WTC11 (cell line): Measurements from ENCODE around the gene PRMT9.

Source experiments
- ATF2 ChIP-seq: sonication (generic); formaldehyde crosslinking; IDR thresholded peaks from 2 replicates; pipeline ENCODE4 v1.8.1; 2022; ENCODE audit warnings: low read depth, missing genetic modification reagents, borderline replicate concordance
- CTCF ChIP-seq: fragments of 200-600 bp; IDR thresholded peaks from 2 replicates; pipeline ENCODE4 v1.8.0; 2022; ENCODE audit warnings: antibody characterized with exemption
- ELF4 ChIP-seq: sonication (generic); formaldehyde crosslinking; IDR thresholded peaks from 2 replicates; pipeline ENCODE4 v1.8.1; 2022; ENCODE audit warnings: low read depth, mild to moderate bottlenecking, moderate library complexity, missing genetic modification reagents
- ESRRA ChIP-seq: sonication (generic); formaldehyde crosslinking; IDR thresholded peaks from 2 replicates; pipeline ENCODE4 v1.8.1; 2022; ENCODE audit warnings: mild to moderate bottlenecking, missing genetic modification reagents, borderline replicate concordance
- HMGXB4 ChIP-seq: sonication (generic); formaldehyde crosslinking; IDR thresholded peaks from 2 replicates; pipeline ENCODE4 v1.8.1; 2023; ENCODE audit warnings: mild to moderate bottlenecking, moderate library complexity, missing genetic modification reagents
- MAX ChIP-seq: sonication (generic); formaldehyde crosslinking; IDR thresholded peaks from 2 replicates; pipeline ENCODE4 v1.8.0; 2022; ENCODE audit warnings: mild to moderate bottlenecking, missing genetic modification reagents
- NFE2L1 ChIP-seq: sonication (generic); formaldehyde crosslinking; IDR thresholded peaks from 2 replicates; pipeline ENCODE4 v1.8.1; 2023; ENCODE audit warnings: missing genetic modification reagents
- NFYB ChIP-seq: sonication (generic); formaldehyde crosslinking; conservative IDR thresholded peaks from 2 replicates; pipeline ENCODE4 v1.8.0; 2022; ENCODE audit warnings: low read depth, missing genetic modification reagents
- RORB ChIP-seq: fragments of 250-450 bp; sonication (Bioruptor Pico); IDR thresholded peaks from 2 replicates; pipeline ENCODE4 v1.9.0; 2021; ENCODE audit warnings: mild to moderate bottlenecking
- ZNF317 ChIP-seq: sonication (generic); formaldehyde crosslinking; IDR thresholded peaks from 2 replicates; pipeline ENCODE4 v1.8.1; 2023; ENCODE audit warnings: low read depth, mild to moderate bottlenecking, moderate library complexity, missing genetic modification reagents, borderline replicate concordance
- TF ChIP-seq, protein P1 (sequence below): sonication (generic); formaldehyde crosslinking; IDR thresholded peaks from 2 replicates; pipeline ENCODE4 v1.8.0; 2023; ENCODE audit warnings: missing genetic modification reagents, mild to moderate bottlenecking, borderline replicate concordance
- TF ChIP-seq, protein P2 (sequence below): sonication (generic); formaldehyde crosslinking; IDR thresholded peaks from 2 replicates; pipeline ENCODE4 v1.8.1; 2023; ENCODE audit warnings: mild to moderate bottlenecking, missing genetic modification reagents

GRCh38 chr4:147617841-147618691, 65.9 kb downstream of the PRMT9 start:
- TF ChIP-seq CTCF, result no peak
- no peak for TF ChIP-seq ZNF317
- TF ChIP-seq ESRRA, result no peak
- no peak for TF ChIP-seq HMGXB4
- no peak for TF ChIP-seq ELF4 (CRISPR knock-in tag)
- no peak for TF ChIP-seq MAX (CRISPR knock-in tag)
- TF ChIP-seq NFE2L1, result no peak
- TF ChIP-seq RORB (CRISPR knock-in tag), result no peak
- TF ChIP-seq ATF2 (CRISPR knock-in tag), result no peak
- no peak for TF ChIP-seq NFYB
- TF ChIP-seq, protein P1, sequence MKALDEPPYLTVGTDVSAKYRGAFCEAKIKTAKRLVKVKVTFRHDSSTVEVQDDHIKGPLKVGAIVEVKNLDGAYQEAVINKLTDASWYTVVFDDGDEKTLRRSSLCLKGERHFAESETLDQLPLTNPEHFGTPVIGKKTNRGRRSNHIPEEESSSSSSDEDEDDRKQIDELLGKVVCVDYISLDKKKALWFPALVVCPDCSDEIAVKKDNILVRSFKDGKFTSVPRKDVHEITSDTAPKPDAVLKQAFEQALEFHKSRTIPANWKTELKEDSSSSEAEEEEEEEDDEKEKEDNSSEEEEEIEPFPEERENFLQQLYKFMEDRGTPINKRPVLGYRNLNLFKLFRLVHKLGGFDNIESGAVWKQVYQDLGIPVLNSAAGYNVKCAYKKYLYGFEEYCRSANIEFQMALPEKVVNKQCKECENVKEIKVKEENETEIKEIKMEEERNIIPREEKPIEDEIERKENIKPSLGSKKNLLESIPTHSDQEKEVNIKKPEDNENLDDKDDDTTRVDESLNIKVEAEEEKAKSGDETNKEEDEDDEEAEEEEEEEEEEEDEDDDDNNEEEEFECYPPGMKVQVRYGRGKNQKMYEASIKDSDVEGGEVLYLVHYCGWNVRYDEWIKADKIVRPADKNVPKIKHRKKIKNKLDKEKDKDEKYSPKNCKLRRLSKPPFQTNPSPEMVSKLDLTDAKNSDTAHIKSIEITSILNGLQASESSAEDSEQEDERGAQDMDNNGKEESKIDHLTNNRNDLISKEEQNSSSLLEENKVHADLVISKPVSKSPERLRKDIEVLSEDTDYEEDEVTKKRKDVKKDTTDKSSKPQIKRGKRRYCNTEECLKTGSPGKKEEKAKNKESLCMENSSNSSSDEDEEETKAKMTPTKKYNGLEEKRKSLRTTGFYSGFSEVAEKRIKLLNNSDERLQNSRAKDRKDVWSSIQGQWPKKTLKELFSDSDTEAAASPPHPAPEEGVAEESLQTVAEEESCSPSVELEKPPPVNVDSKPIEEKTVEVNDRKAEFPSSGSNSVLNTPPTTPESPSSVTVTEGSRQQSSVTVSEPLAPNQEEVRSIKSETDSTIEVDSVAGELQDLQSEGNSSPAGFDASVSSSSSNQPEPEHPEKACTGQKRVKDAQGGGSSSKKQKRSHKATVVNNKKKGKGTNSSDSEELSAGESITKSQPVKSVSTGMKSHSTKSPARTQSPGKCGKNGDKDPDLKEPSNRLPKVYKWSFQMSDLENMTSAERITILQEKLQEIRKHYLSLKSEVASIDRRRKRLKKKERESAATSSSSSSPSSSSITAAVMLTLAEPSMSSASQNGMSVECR, result no peak
- TF ChIP-seq, protein P2, sequence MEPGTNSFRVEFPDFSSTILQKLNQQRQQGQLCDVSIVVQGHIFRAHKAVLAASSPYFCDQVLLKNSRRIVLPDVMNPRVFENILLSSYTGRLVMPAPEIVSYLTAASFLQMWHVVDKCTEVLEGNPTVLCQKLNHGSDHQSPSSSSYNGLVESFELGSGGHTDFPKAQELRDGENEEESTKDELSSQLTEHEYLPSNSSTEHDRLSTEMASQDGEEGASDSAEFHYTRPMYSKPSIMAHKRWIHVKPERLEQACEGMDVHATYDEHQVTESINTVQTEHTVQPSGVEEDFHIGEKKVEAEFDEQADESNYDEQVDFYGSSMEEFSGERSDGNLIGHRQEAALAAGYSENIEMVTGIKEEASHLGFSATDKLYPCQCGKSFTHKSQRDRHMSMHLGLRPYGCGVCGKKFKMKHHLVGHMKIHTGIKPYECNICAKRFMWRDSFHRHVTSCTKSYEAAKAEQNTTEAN (CRISPR knock-in tag), result no peak
